Ovary (tissue), 3 donors: ENCODE results near the gene ECD.

ENCODE experiments used
- POLR2A ChIP-seq: fragments of 450-650 bp; IDR thresholded peaks from one replicate; pipeline ENCODE4 v1.6.1; 2017; ENCODE audit warnings: antibody characterized with exemption, mild to moderate bottlenecking, moderate library complexity
- TF ChIP-seq, protein P1 (sequence below), 3 donors: fragments of 450-650 bp in 2 of 3; fragments of 200-600 bp in 1 of 3; IDR thresholded peaks; one replicate each; pipeline versions ENCODE4 v1.5.1 to v1.8.0; 2016 to 2022; ENCODE audit warnings: antibody characterized with exemption in 3 of 3, mild to moderate bottlenecking in 1 of 3
- donor health status: DM: no; HTN: no; CAD: no.

- TF ChIP-seq, protein P1, sequence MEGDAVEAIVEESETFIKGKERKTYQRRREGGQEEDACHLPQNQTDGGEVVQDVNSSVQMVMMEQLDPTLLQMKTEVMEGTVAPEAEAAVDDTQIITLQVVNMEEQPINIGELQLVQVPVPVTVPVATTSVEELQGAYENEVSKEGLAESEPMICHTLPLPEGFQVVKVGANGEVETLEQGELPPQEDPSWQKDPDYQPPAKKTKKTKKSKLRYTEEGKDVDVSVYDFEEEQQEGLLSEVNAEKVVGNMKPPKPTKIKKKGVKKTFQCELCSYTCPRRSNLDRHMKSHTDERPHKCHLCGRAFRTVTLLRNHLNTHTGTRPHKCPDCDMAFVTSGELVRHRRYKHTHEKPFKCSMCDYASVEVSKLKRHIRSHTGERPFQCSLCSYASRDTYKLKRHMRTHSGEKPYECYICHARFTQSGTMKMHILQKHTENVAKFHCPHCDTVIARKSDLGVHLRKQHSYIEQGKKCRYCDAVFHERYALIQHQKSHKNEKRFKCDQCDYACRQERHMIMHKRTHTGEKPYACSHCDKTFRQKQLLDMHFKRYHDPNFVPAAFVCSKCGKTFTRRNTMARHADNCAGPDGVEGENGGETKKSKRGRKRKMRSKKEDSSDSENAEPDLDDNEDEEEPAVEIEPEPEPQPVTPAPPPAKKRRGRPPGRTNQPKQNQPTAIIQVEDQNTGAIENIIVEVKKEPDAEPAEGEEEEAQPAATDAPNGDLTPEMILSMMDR (IDR thresholded peaks at IDR 0.05), result no peak
- no peak for TF ChIP-seq POLR2A
Observed at GRCh38 chr10:73097305-73097670, 70.5 kb downstream of the ECD start.
